BJ (cell line): ENCODE data around the gene TM4SF4. TPM values are rescaled to one million over a fixed set of nuclear protein-coding genes. Genes with fewer than 3 reads are reported as not detected.

Experiments used
- CTCF ChIA-PET: fragments of 350-600 bp; formaldehyde crosslinking; extraction: SDS; loops from one replicate; lab custom pipeline; 2021; ENCODE audit warnings: antibody characterized with exemption, inconsistent platforms; lab: Yijun Ruan, JAX
- POLR2A ChIA-PET: fragments of 300-600 bp; sonication (Branson Sonifier 250); formaldehyde crosslinking; extraction: SDS; loops from one replicate; lab custom pipeline; 2021; ENCODE audit warnings: antibody characterized with exemption; lab: Charles Lee
- DNase-seq: peaks from one replicate; pipeline ENCODE4 v3.0.0-alpha.2; 2011; ENCODE audit warnings: low read depth
- H3K27me3 ChIP-seq: 2 replicates; pipeline ENCODE4 v1.6.0; 2011; ENCODE audit warnings: low read length; ENCODE audit not compliant: control insufficient read depth, insufficient read depth
- H3K36me3 ChIP-seq: 2 replicates; pipeline ENCODE4 v1.5.1; 2011; ENCODE audit warnings: low read length; ENCODE audit not compliant: control insufficient read depth, insufficient read depth
- H3K4me3 ChIP-seq: 2 replicates; pipeline ENCODE4 v1.5.1; 2011; ENCODE audit warnings: low read depth, mild to moderate bottlenecking, control low read depth, low read length
- polyA plus RNA-seq: library from polyadenylated mRNA; depleted of rRNA; stranded (reverse); fragments of >200 nt; gene quantifications from 2 replicates; pipeline ENCODE4 v1.2.3, GENCODE V29; 2011
- TF ChIP-seq, protein P1 (sequence below): IDR thresholded peaks from 2 replicates; pipeline ENCODE4 v1.5.1; 2011; ENCODE audit warnings: low read depth, mild to moderate bottlenecking, control low read depth, inconsistent platforms, low read length, moderate library complexity; ENCODE audit not compliant: insufficient read depth

Gene TM4SF4
- polyA plus RNA-seq, 1 experiment: 0.42 TPM

DNA sequence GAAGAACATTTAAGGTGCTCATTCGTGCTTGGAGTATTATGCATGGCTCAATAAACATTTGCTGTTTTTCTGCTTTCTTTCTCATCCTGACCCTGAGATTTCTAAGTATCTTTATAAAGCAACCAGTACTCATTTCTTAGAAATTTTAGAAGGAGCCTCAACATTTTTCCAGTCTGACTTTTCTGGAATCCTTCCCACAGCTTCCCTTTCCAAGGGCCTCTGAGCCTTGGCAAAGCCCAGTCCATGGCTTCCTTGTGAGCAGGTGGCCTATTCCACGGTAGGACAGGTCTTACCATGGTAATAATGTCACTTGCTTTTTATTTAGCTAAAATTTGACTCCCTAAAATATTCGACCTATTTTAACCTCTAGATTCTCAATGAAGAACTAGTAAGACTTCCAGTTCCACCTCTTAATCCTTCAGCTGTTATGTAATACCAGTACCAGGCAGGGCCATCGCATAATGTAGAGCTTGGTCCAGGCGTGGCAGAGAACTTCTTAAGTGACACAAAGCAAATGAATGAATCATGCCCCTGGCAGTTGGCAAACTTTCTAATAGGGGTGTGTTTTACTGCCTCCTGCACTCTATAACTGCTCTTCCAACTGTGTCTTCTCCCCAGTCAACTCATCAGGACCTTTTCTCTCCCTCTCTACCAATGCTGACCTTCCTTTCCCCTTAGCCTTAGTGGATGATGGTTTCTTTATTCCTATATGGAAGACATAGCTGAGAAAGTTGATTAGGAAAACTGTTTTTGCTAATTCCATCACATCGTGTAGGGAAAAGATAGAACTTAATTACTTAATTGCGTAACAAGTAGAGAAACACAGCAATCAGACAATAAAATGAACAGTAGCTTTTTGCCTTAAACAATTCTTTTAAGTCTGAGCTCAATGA is 894 bp upstream of the TM4SF4 start:
- TF ChIP-seq, protein P1, sequence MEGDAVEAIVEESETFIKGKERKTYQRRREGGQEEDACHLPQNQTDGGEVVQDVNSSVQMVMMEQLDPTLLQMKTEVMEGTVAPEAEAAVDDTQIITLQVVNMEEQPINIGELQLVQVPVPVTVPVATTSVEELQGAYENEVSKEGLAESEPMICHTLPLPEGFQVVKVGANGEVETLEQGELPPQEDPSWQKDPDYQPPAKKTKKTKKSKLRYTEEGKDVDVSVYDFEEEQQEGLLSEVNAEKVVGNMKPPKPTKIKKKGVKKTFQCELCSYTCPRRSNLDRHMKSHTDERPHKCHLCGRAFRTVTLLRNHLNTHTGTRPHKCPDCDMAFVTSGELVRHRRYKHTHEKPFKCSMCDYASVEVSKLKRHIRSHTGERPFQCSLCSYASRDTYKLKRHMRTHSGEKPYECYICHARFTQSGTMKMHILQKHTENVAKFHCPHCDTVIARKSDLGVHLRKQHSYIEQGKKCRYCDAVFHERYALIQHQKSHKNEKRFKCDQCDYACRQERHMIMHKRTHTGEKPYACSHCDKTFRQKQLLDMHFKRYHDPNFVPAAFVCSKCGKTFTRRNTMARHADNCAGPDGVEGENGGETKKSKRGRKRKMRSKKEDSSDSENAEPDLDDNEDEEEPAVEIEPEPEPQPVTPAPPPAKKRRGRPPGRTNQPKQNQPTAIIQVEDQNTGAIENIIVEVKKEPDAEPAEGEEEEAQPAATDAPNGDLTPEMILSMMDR: no peak
- H3K4me3 ChIP-seq: no peak overlapping the region
- CTCF ChIA-PET: interaction anchor here (0.5 to 1.5 kb wide), 6 partner anchors 11 to 518 kb away, joined by 3 to 6 read pairs (median 4); no protein-coding TSS in a partner anchor
- no peaks in the 10 kb centered on the region for H3K27me3 ChIP-seq
- POLR2A ChIA-PET: interaction anchor here (0.6 kb wide), 1 partner anchor 638 kb away, joined by 7 read pairs; no protein-coding TSS in a partner anchor
- peak; percentile 69 for DNase-seq
- no peaks in the 10 kb centered on the region for H3K36me3 ChIP-seq

GRCh38 chr3:149475451-149476060 is 1.1 kb downstream of the TM4SF4 start:
- Histone ChIP-seq H3K27me3 (no peaks in the 10 kb centered on the region), H3K36me3 (no peaks in the 10 kb centered on the region), H3K4me3 (no peak overlapping the region)
- TF ChIP-seq, protein P1: no peak
- CTCF ChIA-PET: interaction anchor here (1.4 kb wide), 1 partner anchor 65 kb away, joined by 3 read pairs; no protein-coding TSS in a partner anchor
- POLR2A ChIA-PET: no interaction called here
- no peak for DNase-seq

DNA sequence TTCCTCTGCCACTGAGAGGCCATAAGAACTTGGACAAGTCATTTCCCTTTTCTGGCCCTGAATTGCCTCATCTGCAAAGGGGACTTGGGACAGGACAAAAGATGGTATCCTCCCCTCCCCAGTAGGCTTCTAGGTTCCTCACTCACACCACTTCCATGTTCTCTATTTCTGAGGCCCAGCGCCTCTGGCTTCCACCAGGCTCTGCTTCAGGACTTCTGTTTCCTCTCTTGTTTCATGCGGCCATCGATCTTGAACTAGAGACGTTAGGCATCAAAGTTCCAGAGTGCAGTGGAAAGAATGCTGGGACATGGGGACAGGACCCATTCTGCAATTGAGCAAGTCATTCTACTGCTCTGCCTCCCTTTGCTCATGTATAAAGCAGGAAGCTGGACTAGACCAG is 1.7 kb downstream of the TM4SF4 start:
- H3K4me3 ChIP-seq: no peak overlapping the region
- ChIA-PET CTCF (no interaction called here), POLR2A (no interaction called here)
- no peaks in the 10 kb centered on the region for H3K36me3 ChIP-seq
- TF ChIP-seq, protein P1: no peak
- no peak for DNase-seq
- H3K27me3 ChIP-seq: no peaks in the 10 kb centered on the region

DNA sequence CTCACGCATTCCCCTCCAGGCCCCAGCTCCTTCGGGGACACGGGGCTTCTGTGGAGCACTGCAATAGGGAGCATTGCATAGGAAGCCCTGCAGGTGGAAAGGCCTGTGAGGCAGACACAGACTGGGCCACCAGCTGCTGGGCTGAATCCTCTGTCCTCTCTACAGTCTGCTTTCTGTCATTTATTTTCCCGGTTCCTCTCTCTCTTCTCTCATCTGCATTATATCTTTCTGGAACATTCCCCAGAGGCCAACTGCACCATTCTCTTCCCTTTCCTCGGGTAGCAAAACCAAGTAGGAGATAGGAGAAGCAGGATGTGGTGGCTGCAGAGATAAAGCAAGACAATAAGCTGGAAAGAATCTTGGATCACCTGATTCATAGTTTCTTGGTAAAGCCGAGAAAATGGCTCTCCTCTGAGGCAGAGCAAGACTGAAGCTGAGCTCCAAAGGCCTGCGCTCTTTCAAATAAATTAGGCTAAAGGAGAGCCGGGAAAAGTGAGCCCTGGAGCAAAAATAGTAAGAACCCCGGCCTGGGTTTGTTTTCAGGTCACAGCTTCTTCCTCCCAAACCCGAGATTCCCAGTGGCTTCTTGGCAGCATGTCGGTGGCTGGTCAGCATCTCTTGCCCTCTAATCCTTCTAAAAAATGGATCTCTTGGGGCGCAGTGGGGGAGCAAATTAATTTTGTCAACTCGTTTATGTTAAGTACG is 5.3 kb downstream of the TM4SF4 start:
- Histone ChIP-seq H3K27me3 (no peaks in the 10 kb centered on the region), H3K36me3 (no peaks in the 10 kb centered on the region), H3K4me3 (no peak overlapping the region)
- TF ChIP-seq, protein P1: no peak
- ChIA-PET CTCF (interaction anchor here (0.6 to 4.1 kb wide), 29 partner anchors 10 to 524 kb away, joined by 3 to 69 read pairs (median 5); partner anchors contain the start of genes TM4SF1 and TM4SF18), POLR2A (no interaction called here)
- no peak for DNase-seq
